HCT116 (cell line): Measurements from ENCODE around the gene POR. TPM values are rescaled to one million over a fixed set of nuclear protein-coding genes. Genes with fewer than 3 reads are reported as not detected.
A peak's percentile ranks its signal among the peaks of the same experiment; 100 is the strongest.

Experiments
- ATAC-seq: fragments of 200-7000 bp; cut with Tn5 transposase; 2 replicates; pipeline ENCODE4 v1.9.1; 2020; ENCODE audit warnings: mild to moderate bottlenecking, moderate library complexity
- BruUV-seq: library from RNA; stranded (reverse); fragments of 400-500 nt; replicated peaks from 2 replicates; lab custom pipeline; 2021; lab: Mats Ljungman, UMichigan
- CTCF ChIA-PET: fragments of 300-600 bp; sonication (Branson Sonifier 250); formaldehyde crosslinking; loops from one replicate; lab custom pipeline; 2021; ENCODE audit warnings: antibody characterized with exemption; lab: Charles Lee
- POLR2A ChIA-PET: fragments of 300-600, 350-600 bp; sonication (Branson Sonifier 250); formaldehyde crosslinking; loops from one replicate; lab custom pipeline; 2021; ENCODE audit warnings: antibody characterized with exemption; lab: Charles Lee
- RAD21 ChIA-PET, 2 experiments: fragments of 300-600 bp; sonication (Branson Sonifier 250); formaldehyde crosslinking; loops; one replicate each; lab custom pipeline; 2023; ENCODE audit warnings: low total read pairs in 2 of 2; ENCODE audit not compliant: uncharacterized antibody in 2 of 2, unreplicated experiment in 2 of 2, low non-redundant PET in 1 of 2; lab: Charles Lee
- DNase-seq: peaks from one replicate; pipeline ENCODE4 v3.0.0-alpha.2; 2010; ENCODE audit warnings: low read depth, low spot score
- H2AFZ ChIP-seq: fragments of 200-600 bp; shearing (Covaris generic), sonication (generic); 2 replicates; pipeline ENCODE4 v1.6.1; 2017; ENCODE audit warnings: low read depth, mixed run types, mixed read lengths, antibody characterized with exemption, low read length; ENCODE audit not compliant: poor library complexity, severe bottlenecking
- H3K27ac ChIP-seq: 2 replicates; pipeline ENCODE4 v1.5.1; 2012; ENCODE audit warnings: low read depth, low read length
- H3K27me3 ChIP-seq: fragments of 200-600 bp; sonication (generic); 2 replicates; pipeline ENCODE4 v1.6.1; 2016; ENCODE audit warnings: mixed run types, low read length, mixed read lengths; ENCODE audit not compliant: insufficient read depth
- H3K36me3 ChIP-seq, 2 experiments: fragments of 200-500 bp in 1 of 2; fragments of 200-600 bp in 1 of 2; sonication (Bioruptor generic) in 1 of 2; sonication (generic) in 1 of 2; 2 replicates each; pipeline versions ENCODE4 v1.5.1 to v1.6.1; 2014 to 2016; ENCODE audit warnings: low read length in 2 of 2, inconsistent platforms in 1 of 2, mixed read lengths in 1 of 2, mixed run types in 1 of 2; ENCODE audit not compliant: insufficient read depth in 2 of 2, control insufficient read depth in 1 of 2
- H3K4me1 ChIP-seq, 2 experiments: fragments of 200-600 bp in 1 of 2; sonication (generic) in 1 of 2; 2 replicates each; pipeline versions ENCODE4 v1.5.1 to v1.6.1; 2012 to 2017; ENCODE audit warnings: low read length in 2 of 2, inconsistent platforms in 1 of 2, mild to moderate bottlenecking in 1 of 2, mixed read lengths in 1 of 2, mixed run types in 1 of 2, moderate library complexity in 1 of 2; ENCODE audit not compliant: insufficient read depth in 2 of 2, control insufficient read depth in 1 of 2
- H3K4me2 ChIP-seq: fragments of 200-600 bp; sonication (generic); 2 replicates; pipeline ENCODE4 v1.6.1; 2017; ENCODE audit warnings: mixed run types, low read length, mixed read lengths
- H3K4me3 ChIP-seq, 2 experiments: fragments of 200-600 bp in 1 of 2; sonication (generic) in 1 of 2; replicated peaks in 1 of 2; 2 replicates each; pipeline ENCODE4 v1.5.1; 2011 to 2016; ENCODE audit warnings: low read length in 2 of 2, control low read depth in 1 of 2, low read depth in 1 of 2, mild to moderate bottlenecking in 1 of 2, mixed read lengths in 1 of 2, mixed run types in 1 of 2
- H3K79me2 ChIP-seq: fragments of 200-600 bp; sonication (generic); 2 replicates; pipeline ENCODE4 v1.6.1; 2017; ENCODE audit warnings: mild to moderate bottlenecking, mixed run types, low read length, moderate library complexity, mixed read lengths; ENCODE audit not compliant: insufficient read depth
- H3K9ac ChIP-seq: fragments of 200-600 bp; sonication (generic); 2 replicates; pipeline ENCODE4 v1.6.1; 2016; ENCODE audit warnings: low read length, mixed read lengths
- H3K9me2 ChIP-seq: fragments of 200-600 bp; sonication (generic), shearing (Covaris generic); 2 replicates; pipeline ENCODE4 v1.6.1; 2017; ENCODE audit warnings: mixed run types, mild to moderate bottlenecking, moderate library complexity; ENCODE audit not compliant: insufficient read depth
- H3K9me3 ChIP-seq, 2 experiments: fragments of 200-500 bp in 1 of 2; fragments of 200-600 bp in 1 of 2; sonication (Bioruptor generic) in 1 of 2; sonication (generic) in 1 of 2; 2 replicates each; pipeline ENCODE4 v1.6.1; 2014 to 2017; ENCODE audit warnings: low read length in 2 of 2, mixed read lengths in 2 of 2, inconsistent platforms in 1 of 2, low read depth in 1 of 2, mild to moderate bottlenecking in 1 of 2, mixed run types in 1 of 2, moderate library complexity in 1 of 2; ENCODE audit not compliant: control insufficient read depth in 1 of 2, insufficient read depth in 1 of 2
- H4K20me1 ChIP-seq: fragments of 200-600 bp; sonication (generic), shearing (Covaris generic); 2 replicates; pipeline ENCODE4 v1.6.1; 2017; ENCODE audit warnings: mixed run types, mild to moderate bottlenecking, moderate library complexity; ENCODE audit not compliant: insufficient read depth
- ATF3 ChIP-seq: IDR thresholded peaks from 2 replicates; pipeline ENCODE4 v1.6.1; 2012
- CBX3 ChIP-seq: IDR thresholded peaks from 2 replicates; pipeline ENCODE4 v1.6.1; 2012; ENCODE audit warnings: low read depth
- CTCF ChIP-seq, 3 experiments: fragments of 200-600 bp in 1 of 3; sonication (generic) in 1 of 3; IDR thresholded peaks in 2 of 3; conservative IDR thresholded peaks in 1 of 3; 2 replicates each; pipeline ENCODE4 v1.5.1; 2012 to 2017; ENCODE audit warnings: low read depth in 2 of 3, low read length in 2 of 3, antibody characterized with exemption in 1 of 3, borderline replicate concordance in 1 of 3, control low read depth in 1 of 3, mild to moderate bottlenecking in 1 of 3, mixed read lengths in 1 of 3, mixed run types in 1 of 3, moderate library complexity in 1 of 3; ENCODE audit not compliant: insufficient read depth in 1 of 3
- EGR1 ChIP-seq: IDR thresholded peaks from 2 replicates; pipeline ENCODE4 v1.6.1; 2012; ENCODE audit warnings: low read depth
- ELF1 ChIP-seq: IDR thresholded peaks from 2 replicates; pipeline ENCODE4 v1.6.1; 2012; ENCODE audit warnings: low read depth, borderline replicate concordance
- EZH2 ChIP-seq: fragments of 200-600 bp; sonication (generic); IDR thresholded peaks from 2 replicates; pipeline ENCODE4 v1.6.1; 2017; ENCODE audit warnings: antibody characterized with exemption, mixed run types
- FOSL1 ChIP-seq: IDR thresholded peaks from 2 replicates; pipeline ENCODE4 v1.6.1; 2012; ENCODE audit warnings: low read depth
- JUND ChIP-seq: IDR thresholded peaks from 2 replicates; pipeline ENCODE4 v1.6.1; 2012
- MAX ChIP-seq: IDR thresholded peaks from 2 replicates; pipeline ENCODE4 v1.6.1; 2012
- POLR2A ChIP-seq: IDR thresholded peaks from 2 replicates; pipeline ENCODE4 v1.7.0; 2011; ENCODE audit warnings: borderline replicate concordance; ENCODE audit not compliant: insufficient read depth, insufficient read length; ENCODE audit errors: extremely low read depth
- POLR2AphosphoS5 ChIP-seq: IDR thresholded peaks from 2 replicates; pipeline ENCODE4 v1.6.1; 2011; ENCODE audit warnings: mild to moderate bottlenecking, low read depth, low read length, moderate library complexity
- RAD21 ChIP-seq: IDR thresholded peaks from 2 replicates; pipeline ENCODE4 v1.6.1; 2012; ENCODE audit warnings: low read depth, mild to moderate bottlenecking
- SIN3A ChIP-seq: IDR thresholded peaks from 2 replicates; pipeline ENCODE4 v1.6.1; 2012; ENCODE audit warnings: low read depth
- SP1 ChIP-seq: IDR thresholded peaks from 2 replicates; pipeline ENCODE4 v1.6.1; 2012; ENCODE audit warnings: low read depth
- SRF ChIP-seq: IDR thresholded peaks from 2 replicates; pipeline ENCODE4 v1.6.1; 2012; ENCODE audit warnings: low read depth
- TCF7L2 ChIP-seq: IDR thresholded peaks from 2 replicates; pipeline ENCODE4 v1.7.0; 2011; ENCODE audit warnings: borderline replicate concordance, inconsistent platforms; ENCODE audit not compliant: insufficient read depth, insufficient read length; ENCODE audit errors: extremely low read depth
- YY1 ChIP-seq: IDR thresholded peaks from 2 replicates; pipeline ENCODE4 v1.6.1; 2011; ENCODE audit warnings: low read length, low read depth, moderate library complexity, mild to moderate bottlenecking; ENCODE audit not compliant: insufficient replicate concordance; ENCODE audit errors: extremely low read depth
- ZBTB33 ChIP-seq: IDR thresholded peaks from 2 replicates; pipeline ENCODE4 v1.6.1; 2011; ENCODE audit warnings: mild to moderate bottlenecking, low read length, moderate library complexity; ENCODE audit not compliant: insufficient replicate concordance; ENCODE audit errors: extremely low read depth
- ZNF274 ChIP-seq: fragments of 200-500 bp; sonication (Bioruptor generic); IDR thresholded peaks from 2 replicates; pipeline ENCODE4 v1.6.1; 2014; ENCODE audit warnings: mild to moderate bottlenecking, low read depth, low read length, inconsistent platforms
- intact Hi-C: fragments of 100-400 bp; cut with micrococcal nuclease; formaldehyde crosslinking; loops from 2 replicates; pipeline ENCODE4 v1.10.0; 2022
- total RNA-seq: library from RNA; stranded (reverse); gene quantifications from one replicate; pipeline ENCODE4 v1.2.1, GENCODE V29; 2021; ENCODE audit not compliant: unreplicated experiment

POR gene
- total RNA-seq, 1 experiment from 2014 or later, result 120 TPM

- H3K4me2 ChIP-seq, result peak within 1 kb of the TSS; percentile 84
- RAD21 ChIA-PET, result interaction anchor here in 1 of 2 experiments (0.7 kb wide), 1 partner anchor 102 kb away, joined by 4 read pairs; no protein-coding TSS in a partner anchor
- peaks cover 12 to 16% of the 10 kb centered on the region in 2 experiments for H3K4me1 ChIP-seq
- H3K9me3 ChIP-seq, result no peaks in the 10 kb centered on the region
- H4K20me1 ChIP-seq, result no peaks in the 10 kb centered on the region
- peak; percentile 96 for ATAC-seq
- H3K4me3 ChIP-seq, result peak within 1 kb of the TSS; percentile 94 to 98
- POLR2A ChIA-PET, result interaction anchor here (0.5 kb wide), 1 partner anchor 15 kb away, joined by 4 read pairs; no protein-coding TSS in a partner anchor
- H3K9me2 ChIP-seq, result no peaks in the 10 kb centered on the region
- intact Hi-C loops, result loop anchor here (2.0 kb wide), 1 partner anchor 36 kb away; the partner anchor contains the start of gene POR
- DNase-seq, result peak; percentile 79
- CTCF ChIA-PET, result no interaction called here
- H3K79me2 ChIP-seq, result peaks cover 37% of the 10 kb centered on the region
- peaks cover 19 to 23% of the 10 kb centered on the region in 2 experiments; a peak in 3 of 4 replicates for H3K36me3 ChIP-seq
- no peak within 1 kb of the TSS for H2AFZ ChIP-seq
- no TSS peak for BruUV-seq
- peak within 1 kb of the TSS; percentile 89 for H3K9ac ChIP-seq
- H3K27me3 ChIP-seq, result no peaks in the 10 kb centered on the region
- peak within 1 kb of the TSS; percentile 61 for H3K27ac ChIP-seq
- TF ChIP-seq YY1 (peak; percentile 88), POLR2A (peak; percentile 59), POLR2AphosphoS5 (peak; percentile 97), ZNF274 (no peak), FOSL1 (no peak), RAD21 (no peak), TCF7L2 (peak; percentile 32), EZH2 (no peak), SRF (no peak), ELF1 (peak; percentile 68; the same call in 1 of the 2 replicates), EGR1 (peak; percentile 96), ATF3 (no peak), CBX3 (no peak), ZBTB33 (no peak), JUND (no peak), SP1 (peak; percentile 36; the same call in 1 of the 2 replicates), MAX (peak; percentile 81), SIN3A (peak; percentile 95), CTCF (IDR thresholded peaks at IDR 0.05 in 2 of 3, conservative IDR thresholded peaks at IDR 0.05 in 1 of 3; ENCODE audit: borderline replicate concordance in 1 of 3, insufficient read depth in 1 of 3, low read depth in 2 of 3, low read length in 2 of 3) (no peak)
These were observed 36.0 kb upstream of the POR start, which contains the start of gene RHBDD2 for GRCh38 chr7:75878769-75879611. Gene RHBDD2, plus strand, starts transcription at chr7:75879034. Its CDS starts 49 bp downstream, at chr7:75879083.
